PC-9 (cell line): Measurements from ENCODE around the gene IFIT2.

Experiments
- CTCF ChIP-seq: fragments of 200-600 bp; sonication (generic); conservative IDR thresholded peaks from 2 replicates; pipeline ENCODE4 v1.6.1; 2017; ENCODE audit warnings: mixed run types, antibody characterized with exemption, mild to moderate bottlenecking, moderate library complexity
- EZH2 ChIP-seq: fragments of 200-600 bp; sonication (generic); IDR thresholded peaks from 2 replicates; pipeline ENCODE4 v1.8.0; 2017; ENCODE audit warnings: antibody characterized with exemption, low read depth

GRCh38 chr10:89295597-89295996, 6.2 kb upstream of the IFIT2 start:
- TF ChIP-seq CTCF (no peak), EZH2 (no peak)
